HG03139 (cell line): ENCODE results near the gene WDR44.
A peak's percentile ranks its signal among the peaks of the same experiment; 100 is the strongest.

Source experiments
- ATAC-seq: cut with Tn5 transposase; IDR thresholded peaks from one replicate; pipeline ENCODE4 v1.9.1; 2021; ENCODE audit not compliant: unreplicated experiment

Gene WDR44

GRCh38 chrX:118355225-118355920 lies 9.5 kb downstream of the WDR44 start:
- ATAC-seq: no peak

GRCh38 chrX:118356154-118356701 lies 10.3 kb downstream of the WDR44 start:
- no peak for ATAC-seq

GRCh38 chrX:118360429-118361125 lies 14.7 kb downstream of the WDR44 start:
- ATAC-seq: no peak

GRCh38 chrX:118364261-118364660 lies 18.4 kb downstream of the WDR44 start:
- ATAC-seq: no peak

- ATAC-seq: no peak
These were observed 21.4 kb downstream of the WDR44 start for GRCh38 chrX:118367338-118367737.

GRCh38 chrX:118368398-118368797 lies 22.5 kb downstream of the WDR44 start:
- no peak for ATAC-seq

- ATAC-seq: no peak
These were observed 25.2 kb downstream of the WDR44 start for GRCh38 chrX:118370921-118371624.

- ATAC-seq: no peak
These were observed 27.6 kb downstream of the WDR44 start for GRCh38 chrX:118373538-118373937.

GRCh38 chrX:118383120-118383519 lies 37.2 kb downstream of the WDR44 start:
- no peak for ATAC-seq

- peak; percentile 60 for ATAC-seq
These were observed 46.8 kb downstream of the WDR44 start for GRCh38 chrX:118392716-118393115.

GRCh38 chrX:118396113-118396512 lies 50.2 kb downstream of the WDR44 start:
- no peak for ATAC-seq

GRCh38 chrX:118418811-118419251 lies 72.9 kb downstream of the WDR44 start:
- no peak for ATAC-seq

GRCh38 chrX:118420462-118420861 lies 74.6 kb downstream of the WDR44 start:
- peak; percentile 74 for ATAC-seq

GRCh38 chrX:118423558-118423957 lies 77.7 kb downstream of the WDR44 start:
- peak; percentile 86 for ATAC-seq

GRCh38 chrX:118432799-118433198 lies 86.9 kb downstream of the WDR44 start:
- ATAC-seq: no peak

GRCh38 chrX:118437283-118437682 lies 91.4 kb downstream of the WDR44 start:
- no peak for ATAC-seq

- no peak for ATAC-seq
These were observed 102.4 kb downstream of the WDR44 start for GRCh38 chrX:118448273-118448783.

- no peak for ATAC-seq
These were observed 109.1 kb downstream of the WDR44 start for GRCh38 chrX:118455013-118455412.

- peak; percentile 68 for ATAC-seq
These were observed 113.6 kb downstream of the WDR44 start for GRCh38 chrX:118459494-118459893.

GRCh38 chrX:118464501-118464900 lies 118.6 kb downstream of the WDR44 start:
- no peak for ATAC-seq

GRCh38 chrX:118468122-118468521 lies 122.2 kb downstream of the WDR44 start:
- no peak for ATAC-seq
